Activated CD4-positive, alpha-beta T cell treated with anti-CD3 and anti-CD28 coated beads, Interleukin-2, amount 50 U/mL, for 4 hours (primary cell): Measurements from ENCODE around the gene CDC123.
"Not testable (repeated sequence)": the region's sequence is repeated elsewhere in the genome, so short reads cannot be mapped to it uniquely, and the experiment has no call there.

Source experiments
- DNase-seq, 2 experiments: peaks; one replicate each; pipeline ENCODE4 v3.0.0-alpha.2; 2020

Gene CDC123

GRCh38 chr10:12191715-12192114, 4.3 kb upstream of the CDC123 start:
- no peak for DNase-seq

GRCh38 chr10:12193193-12193592, 2.8 kb upstream of the CDC123 start:
- no peak for DNase-seq

- peak; percentile 15 to 25 for DNase-seq
Observed at GRCh38 chr10:12194752-12195271, 1.2 kb upstream of the CDC123 start.

GRCh38 chr10:12195281-12195602, 746 bp upstream of the CDC123 start:
- DNase-seq = no peak

GRCh38 chr10:12196531-12197211, 683 bp downstream of the CDC123 start:
- DNase-seq = no peak

GRCh38 chr10:12198156-12198555, 2.2 kb downstream of the CDC123 start:
- DNase-seq = no peak

GRCh38 chr10:12200850-12201249, 4.9 kb downstream of the CDC123 start:
- no peak for DNase-seq

GRCh38 chr10:12201543-12201942, 5.6 kb downstream of the CDC123 start:
- no peak for DNase-seq

GRCh38 chr10:12202226-12202625, 6.2 kb downstream of the CDC123 start:
- no peak for DNase-seq

GRCh38 chr10:12205082-12205481, 9.1 kb downstream of the CDC123 start:
- no peak for DNase-seq

- DNase-seq = no peak
Observed at GRCh38 chr10:12207114-12207513, 11.1 kb downstream of the CDC123 start.

- DNase-seq = no peak
Observed at GRCh38 chr10:12208460-12208859, 12.5 kb downstream of the CDC123 start.

- no peak for DNase-seq
Observed at GRCh38 chr10:12212454-12212853, 16.5 kb downstream of the CDC123 start.

- no peak for DNase-seq
Observed at GRCh38 chr10:12213621-12214020, 17.6 kb downstream of the CDC123 start.

GRCh38 chr10:12214093-12214492, 18.1 kb downstream of the CDC123 start:
- no peak for DNase-seq

GRCh38 chr10:12214763-12215218, 18.8 kb downstream of the CDC123 start:
- DNase-seq = peak; percentile 8 to 12

- DNase-seq = no peak
Observed at GRCh38 chr10:12218991-12219390, 23.0 kb downstream of the CDC123 start.

- no peak for DNase-seq
Observed at GRCh38 chr10:12221323-12222298, 25.6 kb downstream of the CDC123 start.

GRCh38 chr10:12225444-12225843, 29.5 kb downstream of the CDC123 start:
- DNase-seq = no peak

GRCh38 chr10:12226438-12226837, 30.4 kb downstream of the CDC123 start:
- not testable (repeated sequence) for DNase-seq

- no peak for DNase-seq
Observed at GRCh38 chr10:12228851-12229250, 32.9 kb downstream of the CDC123 start.

- not testable (repeated sequence) for DNase-seq
Observed at GRCh38 chr10:12234687-12235086, 38.7 kb downstream of the CDC123 start.

- no peak for DNase-seq
Observed at GRCh38 chr10:12235116-12235694, 39.2 kb downstream of the CDC123 start.
